SK-N-MC (cell line): ENCODE data around the gene GPC6.

Source experiments
- EZH2 ChIP-seq: fragments of 200-600 bp; sonication (generic); IDR thresholded peaks from one replicate; pipeline ENCODE4 v1.6.1; 2017; ENCODE audit warnings: antibody characterized with exemption
- POLR2AphosphoS5 ChIP-seq: IDR thresholded peaks from 2 replicates; pipeline ENCODE4 v1.6.1; 2012; ENCODE audit warnings: mild to moderate bottlenecking, low read depth, low read length, borderline replicate concordance

DNA sequence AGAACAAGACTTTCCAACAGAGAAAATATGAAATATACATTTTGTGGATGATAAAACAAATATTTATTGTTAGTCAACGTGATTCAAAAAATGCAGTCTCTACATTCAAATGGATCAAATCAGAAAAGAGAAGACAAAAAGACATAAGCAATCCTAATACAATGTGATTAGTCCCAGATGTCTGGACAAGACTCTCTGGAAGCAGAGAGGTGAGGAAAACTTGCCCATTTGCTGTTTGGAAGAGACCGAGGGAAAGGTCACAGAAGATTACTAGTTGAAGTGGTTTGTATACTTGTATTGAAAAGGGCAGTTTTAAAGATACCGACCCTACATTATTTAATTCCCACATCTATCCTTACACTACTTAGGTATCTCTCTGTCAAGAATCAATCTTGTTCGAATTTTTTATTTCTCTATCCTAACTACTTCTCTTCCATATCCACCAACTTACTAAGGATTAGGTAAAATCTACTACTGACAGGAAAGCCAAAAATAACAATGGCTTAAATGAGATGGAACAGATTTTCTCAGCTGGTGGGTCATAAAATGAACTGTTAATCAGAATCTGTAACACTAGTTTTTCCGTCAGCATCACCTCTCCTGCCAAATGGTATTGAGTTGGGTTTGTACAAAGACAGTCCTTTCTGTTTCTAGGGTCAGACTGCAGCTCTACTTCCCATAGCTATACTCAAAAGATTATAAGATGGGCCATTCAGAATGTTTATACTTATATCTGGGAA lies 755.7 kb downstream of the GPC6 start:
- TF ChIP-seq EZH2 = no peak
- no peak for TF ChIP-seq POLR2AphosphoS5
